OCI-LY3 (cell line): Measurements from ENCODE around the gene POLR2E.

ENCODE experiments used
- EZH2phosphoT487 ChIP-seq: fragments of 200-600 bp; shearing (Covaris generic); IDR thresholded peaks from 2 replicates; pipeline ENCODE4 v1.6.1; 2018; ENCODE audit warnings: antibody characterized with exemption, mixed run types, low read depth
- TF ChIP-seq, protein P1 (sequence below): fragments of 200-600, 300-600 bp; sonication (generic); IDR thresholded peaks from 2 replicates; pipeline ENCODE4 v1.5.1; 2014; ENCODE audit warnings: antibody characterized with exemption, low read length, low read depth

DNA sequence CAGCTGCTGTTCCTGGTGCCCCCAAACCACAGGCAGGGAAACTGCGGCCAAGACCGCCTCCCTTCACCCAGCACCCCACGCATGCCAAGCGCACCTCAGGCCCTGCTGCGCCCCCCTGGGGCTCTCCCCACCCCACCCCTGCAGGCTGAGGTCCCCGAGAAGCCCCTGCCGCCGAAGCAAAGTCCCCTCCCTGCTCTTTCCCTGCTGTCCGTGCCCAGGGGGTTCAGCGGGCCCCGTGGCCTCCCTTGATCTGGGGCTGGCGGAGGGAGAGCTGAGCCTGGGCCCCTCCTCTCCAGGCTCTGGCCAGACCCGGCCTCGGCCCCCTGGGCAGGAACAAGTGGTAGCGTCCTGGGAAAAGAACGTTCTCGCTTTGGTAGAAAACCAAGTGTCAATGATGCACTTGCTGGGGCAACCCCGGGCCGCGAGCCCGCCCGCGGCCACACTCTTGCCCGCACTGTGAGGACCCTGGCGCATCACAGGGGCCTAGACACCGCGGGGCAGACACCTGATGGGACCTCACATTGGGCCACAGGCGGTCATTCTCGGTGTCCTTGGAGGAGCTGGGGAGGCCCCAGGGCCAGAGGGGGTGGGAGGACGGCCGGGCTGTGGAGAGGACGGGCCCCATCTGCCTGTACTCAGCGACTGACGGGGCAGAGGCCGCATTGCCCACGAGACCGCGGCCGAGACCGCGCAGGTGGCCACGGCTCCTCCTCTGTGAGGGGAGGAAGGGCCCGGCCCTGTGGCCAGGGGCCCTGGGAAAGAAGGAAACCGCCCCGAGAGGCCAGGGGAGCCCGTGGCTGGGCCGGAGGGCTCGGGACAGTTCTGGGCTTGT is 37.6 kb upstream of the POLR2E start:
- TF ChIP-seq, protein P1, sequence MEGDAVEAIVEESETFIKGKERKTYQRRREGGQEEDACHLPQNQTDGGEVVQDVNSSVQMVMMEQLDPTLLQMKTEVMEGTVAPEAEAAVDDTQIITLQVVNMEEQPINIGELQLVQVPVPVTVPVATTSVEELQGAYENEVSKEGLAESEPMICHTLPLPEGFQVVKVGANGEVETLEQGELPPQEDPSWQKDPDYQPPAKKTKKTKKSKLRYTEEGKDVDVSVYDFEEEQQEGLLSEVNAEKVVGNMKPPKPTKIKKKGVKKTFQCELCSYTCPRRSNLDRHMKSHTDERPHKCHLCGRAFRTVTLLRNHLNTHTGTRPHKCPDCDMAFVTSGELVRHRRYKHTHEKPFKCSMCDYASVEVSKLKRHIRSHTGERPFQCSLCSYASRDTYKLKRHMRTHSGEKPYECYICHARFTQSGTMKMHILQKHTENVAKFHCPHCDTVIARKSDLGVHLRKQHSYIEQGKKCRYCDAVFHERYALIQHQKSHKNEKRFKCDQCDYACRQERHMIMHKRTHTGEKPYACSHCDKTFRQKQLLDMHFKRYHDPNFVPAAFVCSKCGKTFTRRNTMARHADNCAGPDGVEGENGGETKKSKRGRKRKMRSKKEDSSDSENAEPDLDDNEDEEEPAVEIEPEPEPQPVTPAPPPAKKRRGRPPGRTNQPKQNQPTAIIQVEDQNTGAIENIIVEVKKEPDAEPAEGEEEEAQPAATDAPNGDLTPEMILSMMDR = no peak
- no peak for TF ChIP-seq EZH2phosphoT487
